K562 (cell line): ENCODE data around the gene GCA. TPM values are rescaled to one million over a fixed set of nuclear protein-coding genes. Genes with fewer than 3 reads are reported as not detected.
A peak's percentile ranks its signal among the peaks of the same experiment; 100 is the strongest.

ENCODE experiments used
- ATAC-seq: fragments of 200-7000 bp; cut with Tn5 transposase; 3 replicates; pipeline ENCODE4 v1.9.1; 2020; ENCODE audit warnings: moderate library complexity
- BruUV-seq: library from RNA; stranded (reverse); fragments of 400-500 nt; replicated peaks from 2 replicates; lab custom pipeline; 2021; lab: Mats Ljungman, UMichigan
- CTCF ChIA-PET: fragments of 300-600 bp; formaldehyde crosslinking; extraction: SDS; loops from one replicate; lab custom pipeline; 2021; ENCODE audit warnings: low intra/inter-chr PET ratio; lab: Yijun Ruan, JAX
- POLR2A ChIA-PET: fragments of 300-600, 350-650 bp; sonication (Branson Sonifier 250); formaldehyde crosslinking; extraction: SDS; loops from one replicate; lab custom pipeline; 2021; ENCODE audit warnings: antibody characterized with exemption, inconsistent platforms; lab: Yijun Ruan, JAX
- DNase-seq, 4 experiments: peaks; one replicate each; pipeline versions ENCODE4 v3.0.0 to v3.0.0-alpha.2; 2011 to 2018; ENCODE audit warnings: low spot score in 3 of 4, mixed read lengths in 3 of 4; ENCODE audit errors: extremely low read depth in 1 of 4
- FAIRE-seq: peaks from 2 replicates; lab custom pipeline; 2011; peaks lifted over from hg19 to GRCh38; lab: Jason Lieb, UNC
- H2AFZ ChIP-seq: 2 replicates; pipeline ENCODE4 v1.6.0; 2011; ENCODE audit warnings: low read depth, low read length, control low read depth, inconsistent platforms
- H3K27ac ChIP-seq: fragments of 200-600 bp; 3 replicates; pipeline ENCODE4 v1.8.0; 2011; ENCODE audit warnings: low read depth, mild to moderate bottlenecking, control low read depth, inconsistent platforms, low read length, moderate library complexity, mixed read lengths; ENCODE audit errors: extremely low read depth
- H3K27me3 ChIP-seq, 2 experiments: fragments of 300-600 bp in 1 of 2; 2 replicates in 1 of 2; 3 replicates in 1 of 2; pipeline versions ENCODE4 v1.6.0 to v1.8.0; 2011; ENCODE audit warnings: inconsistent platforms in 2 of 2, low read length in 2 of 2, mild to moderate bottlenecking in 1 of 2, mixed read lengths in 1 of 2, moderate library complexity in 1 of 2; ENCODE audit not compliant: control insufficient read depth in 2 of 2, insufficient read depth in 2 of 2
- H3K36me3 ChIP-seq: fragments of 300-600 bp; 3 replicates; pipeline ENCODE4 v1.8.0; 2011; ENCODE audit warnings: mild to moderate bottlenecking, low read length, inconsistent platforms; ENCODE audit not compliant: control insufficient read depth, insufficient read depth
- H3K4me1 ChIP-seq, 2 experiments: fragments of 200-600 bp in 1 of 2; replicated peaks in 1 of 2; 2 replicates in 1 of 2; 3 replicates in 1 of 2; pipeline versions ENCODE4 v1.5.1 to v1.8.0; 2011; ENCODE audit warnings: inconsistent platforms in 2 of 2, low read length in 2 of 2, mild to moderate bottlenecking in 1 of 2, mixed read lengths in 1 of 2, moderate library complexity in 1 of 2; ENCODE audit not compliant: control insufficient read depth in 2 of 2, insufficient read depth in 2 of 2
- H3K4me2 ChIP-seq: 2 replicates; pipeline ENCODE4 v1.6.1; 2011; ENCODE audit warnings: low read length, control low read depth, inconsistent platforms, mixed read lengths; ENCODE audit not compliant: insufficient read depth
- H3K4me3 ChIP-seq: fragments of 200-600 bp; sonication (generic), shearing (Covaris generic); 2 replicates; pipeline ENCODE4 v1.5.1; 2016; ENCODE audit warnings: control low read depth, inconsistent platforms
- H3K79me2 ChIP-seq: fragments of 200-600 bp; 3 replicates; pipeline ENCODE4 v1.8.0; 2011; ENCODE audit warnings: low read length, inconsistent platforms; ENCODE audit not compliant: control insufficient read depth, insufficient read depth
- H3K9ac ChIP-seq, 2 experiments: 2 replicates each; pipeline versions ENCODE4 v1.6.0 to v1.6.1; 2011; ENCODE audit warnings: low read depth in 2 of 2, low read length in 2 of 2, control low read depth in 1 of 2, inconsistent platforms in 1 of 2, mild to moderate bottlenecking in 1 of 2, mixed read lengths in 1 of 2; ENCODE audit not compliant: insufficient read depth in 1 of 2
- H3K9me1 ChIP-seq: one replicate; pipeline ENCODE4 v1.6.0; 2011; ENCODE audit warnings: inconsistent platforms, mild to moderate bottlenecking, low read length, moderate library complexity; ENCODE audit not compliant: control insufficient read depth, insufficient read depth
- H3K9me3 ChIP-seq: replicated peaks from 2 replicates; pipeline ENCODE4 v1.5.1; 2011; ENCODE audit warnings: low read depth, low read length, inconsistent platforms; ENCODE audit not compliant: control insufficient read depth, insufficient read depth
- H4K20me1 ChIP-seq: replicated peaks from 2 replicates; pipeline ENCODE4 v1.6.1; 2011; ENCODE audit warnings: low read length, inconsistent platforms, mixed read lengths; ENCODE audit not compliant: control insufficient read depth, insufficient read depth
- CEBPB ChIP-seq: fragments of 450-650 bp; IDR thresholded peaks from 2 replicates; pipeline ENCODE4 v1.6.1; 2016; ENCODE audit warnings: missing genetic modification characterization, missing compliant biosample characterization
- DEAF1 ChIP-seq: fragments of 450-650 bp; formaldehyde crosslinking; IDR thresholded peaks from 2 replicates; pipeline ENCODE4 v1.4.0; 2020; ENCODE audit warnings: mild to moderate bottlenecking, moderate library complexity
- HCFC1 ChIP-seq: IDR thresholded peaks from 2 replicates; pipeline ENCODE4 v1.6.1; 2012; ENCODE audit warnings: low read depth, low read length, improper control_type of control experiment
- RAD21 ChIP-seq, 2 experiments: fragments of 250-450 bp in 1 of 2; fragments of 450-650 bp in 1 of 2; sonication (Bioruptor Pico) in 1 of 2; formaldehyde crosslinking in 1 of 2; IDR thresholded peaks in 1 of 2; conservative IDR thresholded peaks in 1 of 2; 2 replicates each; pipeline versions ENCODE4 v1.4.0 to v1.8.0; 2020 to 2022; ENCODE audit warnings: mild to moderate bottlenecking in 2 of 2, moderate library complexity in 1 of 2
- SMC3 ChIP-seq: conservative IDR thresholded peaks from 2 replicates; pipeline ENCODE4 v1.6.1; 2011; ENCODE audit warnings: low read depth, low read length, improper control_type of control experiment; ENCODE audit not compliant: insufficient read depth
- ZNF384 ChIP-seq: IDR thresholded peaks from 2 replicates; pipeline ENCODE4 v1.6.1; 2012; ENCODE audit warnings: low read depth, low read length, improper control_type of control experiment
- WGBS: fragments of 100-300 bp; shearing (Covaris generic); methylation state at CpG from one replicate; pipeline ENCODE4 v1.1.6; 2016; ENCODE audit warnings: low coverage, mixed read lengths; ENCODE audit not compliant: insufficient coverage; ENCODE audit errors: missing lambda C conversion rate; 5-methylcytosine and 5-hydroxymethylcytosine counted together
- in situ Hi-C: fragments of 300-500 bp; cut with MboI; formaldehyde crosslinking; loops from 4 replicates; pipeline ENCODE4 v1.15.0; 2018; ENCODE audit warnings: inconsistent platforms, mixed read lengths
- intact Hi-C: fragments of 100-400 bp; cut with micrococcal nuclease; formaldehyde crosslinking; loops from 2 replicates; pipeline ENCODE4 v1.14.2; 2022
- polyA plus RNA-seq, 8 experiments: library from polyadenylated mRNA; depleted of rRNA in 4 of 8; stranded (reverse) in 5 of 8; unstranded in 3 of 8; fragments of >200 nt; fragmentation: Nextera tagmentation in 2 of 8; fragmentation: Illumina TruSeq in 1 of 8; extraction: Ambion mirVana in 2 of 8; extraction: Trizol in 1 of 8; gene quantifications; 2 replicates each; pipeline versions ENCODE4 v1.2.1 to v1.2.3, GENCODE V29; 2011 to 2014; ENCODE audit warnings: inconsistent platforms in 1 of 8, missing spikeins in 1 of 8
- total RNA-seq, 7 experiments: library from RNA; depleted of rRNA in 6 of 7; stranded (reverse); fragments of >200 nt in 6 of 7; fragmentation: Illumina TruSeq in 2 of 7; extraction: Trizol in 2 of 7; gene quantifications; 2 replicates each; pipeline versions ENCODE4 v1.2.1 to v1.2.3, GENCODE V29; 2011 to 2021; ENCODE audit warnings: low replicate concordance in 1 of 7
- TF ChIP-seq, protein P1 (sequence below), 3 experiments: IDR thresholded peaks in 2 of 3; conservative IDR thresholded peaks in 1 of 3; 2 replicates each; pipeline ENCODE4 v1.5.1; 2011 to 2012; ENCODE audit warnings: low read length in 3 of 3, mild to moderate bottlenecking in 3 of 3, control low read depth in 2 of 3, improper control_type of control experiment in 1 of 3, inconsistent platforms in 1 of 3, low read depth in 1 of 3, mixed read lengths in 1 of 3, moderate library complexity in 1 of 3; ENCODE audit not compliant: insufficient read depth in 2 of 3
- TF ChIP-seq, protein P2 (sequence below), 2 experiments: fragments of 450-650 bp; formaldehyde crosslinking in 1 of 2; IDR thresholded peaks; 2 replicates each; pipeline versions ENCODE4 v1.4.0 to v1.6.1; 2014 to 2020; ENCODE audit warnings: mild to moderate bottlenecking in 2 of 2, borderline replicate concordance in 1 of 2, low read depth in 1 of 2

Gene GCA
- total and polyA plus RNA-seq, 9 of the 15 experiments (the other 6 are each of a cell fraction or from before 2014, with no cell fraction given), result 0.24 to 0.79 (median 0.41) TPM; not detected in 1

DNA sequence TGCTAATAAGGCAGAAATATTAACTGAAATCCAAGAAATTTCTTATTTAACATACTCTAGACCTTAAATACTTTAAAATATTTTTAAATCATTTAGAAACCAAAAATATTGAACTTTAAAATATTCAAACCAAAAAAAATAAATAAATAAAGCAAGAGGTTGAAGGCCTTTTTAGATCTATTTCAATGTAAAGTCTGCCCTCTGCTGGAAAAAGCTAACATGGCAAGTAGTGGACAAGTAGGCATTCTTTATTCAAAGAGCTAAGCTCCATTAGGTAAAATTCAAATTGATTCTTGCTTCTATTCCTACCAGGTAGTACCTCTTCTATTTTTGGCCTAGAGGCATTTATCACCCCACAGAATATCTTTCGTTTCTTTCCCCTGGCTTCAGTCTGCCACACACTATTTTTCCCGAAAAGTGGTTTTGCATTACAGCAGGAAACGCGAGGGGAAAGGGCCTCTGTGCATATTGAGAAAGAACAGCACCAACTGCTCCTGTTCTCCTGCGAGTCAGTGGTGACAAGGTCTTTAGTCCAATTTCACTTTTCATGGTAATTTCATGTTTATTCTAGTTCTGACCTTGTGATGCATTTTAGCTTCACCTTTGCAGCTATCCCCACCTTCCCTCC is 45.9 kb upstream of the GCA start:
- CTCF ChIA-PET, result interaction anchor here (1.5 kb wide), 1 partner anchor 78 kb away, joined by 4 read pairs; no protein-coding TSS in a partner anchor
- H3K36me3 ChIP-seq, result no peaks in the 10 kb centered on the region
- no peaks in the 10 kb centered on the region for H3K9me3 ChIP-seq
- WGBS, result 10% methylated on average over 5 of the region's 5 CpGs
- no peaks in the 10 kb centered on the region for H3K4me1 ChIP-seq
- no peak overlapping the region for H2AFZ ChIP-seq
- intact Hi-C loops (loop anchor here (2.0 to 5.0 kb wide), 4 partner anchors 77 to 711 kb away; partner anchors contain the start of gene GCG), in situ Hi-C loops (no loop called here)
- no peak overlapping the region for H3K27ac ChIP-seq
- POLR2A ChIA-PET, result no interaction called here
- FAIRE-seq (peak; percentile 79), ATAC-seq (peak; percentile 82), DNase-seq (peak; percentile 28 to 75 (median 38))
- H3K79me2 ChIP-seq, result no peaks in the 10 kb centered on the region
- H3K27me3 ChIP-seq, result no peaks in the 10 kb centered on the region
- no peak overlapping the region for H3K4me3 ChIP-seq
- BruUV-seq, result no TSS peak
- H3K4me2 ChIP-seq, result no peak overlapping the region
- H4K20me1 ChIP-seq, result no peaks in the 10 kb centered on the region
- no peaks in the 10 kb centered on the region for H3K9me1 ChIP-seq
- H3K9ac ChIP-seq, result no peak overlapping the region
- TF ChIP-seq ZNF384 (peak; percentile 75), SMC3 (peak; percentile 33; the same call in 1 of the 2 replicates), DEAF1 (CRISPR knock-in tag) (peak; percentile 78), HCFC1 (no peak), CEBPB (0 out of 2 replicates have a peak, but pooled peaks have one; percentile 18), RAD21 (CRISPR knock-in tag; conservative IDR thresholded peaks at IDR 0.05 in 1 of 2, IDR thresholded peaks at IDR 0.05 in 1 of 2) (peak; percentile 81 to 82)
- TF ChIP-seq, protein P1, sequence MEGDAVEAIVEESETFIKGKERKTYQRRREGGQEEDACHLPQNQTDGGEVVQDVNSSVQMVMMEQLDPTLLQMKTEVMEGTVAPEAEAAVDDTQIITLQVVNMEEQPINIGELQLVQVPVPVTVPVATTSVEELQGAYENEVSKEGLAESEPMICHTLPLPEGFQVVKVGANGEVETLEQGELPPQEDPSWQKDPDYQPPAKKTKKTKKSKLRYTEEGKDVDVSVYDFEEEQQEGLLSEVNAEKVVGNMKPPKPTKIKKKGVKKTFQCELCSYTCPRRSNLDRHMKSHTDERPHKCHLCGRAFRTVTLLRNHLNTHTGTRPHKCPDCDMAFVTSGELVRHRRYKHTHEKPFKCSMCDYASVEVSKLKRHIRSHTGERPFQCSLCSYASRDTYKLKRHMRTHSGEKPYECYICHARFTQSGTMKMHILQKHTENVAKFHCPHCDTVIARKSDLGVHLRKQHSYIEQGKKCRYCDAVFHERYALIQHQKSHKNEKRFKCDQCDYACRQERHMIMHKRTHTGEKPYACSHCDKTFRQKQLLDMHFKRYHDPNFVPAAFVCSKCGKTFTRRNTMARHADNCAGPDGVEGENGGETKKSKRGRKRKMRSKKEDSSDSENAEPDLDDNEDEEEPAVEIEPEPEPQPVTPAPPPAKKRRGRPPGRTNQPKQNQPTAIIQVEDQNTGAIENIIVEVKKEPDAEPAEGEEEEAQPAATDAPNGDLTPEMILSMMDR (IDR thresholded peaks at IDR 0.05 in 2 of 3, conservative IDR thresholded peaks at IDR 0.05 in 1 of 3; ENCODE audit: insufficient read depth in 2 of 3, low read depth in 1 of 3, low read length in 3 of 3), result peak; percentile 35 to 79 (median 58); a peak in 5 of 6 replicates
- TF ChIP-seq, protein P2, sequence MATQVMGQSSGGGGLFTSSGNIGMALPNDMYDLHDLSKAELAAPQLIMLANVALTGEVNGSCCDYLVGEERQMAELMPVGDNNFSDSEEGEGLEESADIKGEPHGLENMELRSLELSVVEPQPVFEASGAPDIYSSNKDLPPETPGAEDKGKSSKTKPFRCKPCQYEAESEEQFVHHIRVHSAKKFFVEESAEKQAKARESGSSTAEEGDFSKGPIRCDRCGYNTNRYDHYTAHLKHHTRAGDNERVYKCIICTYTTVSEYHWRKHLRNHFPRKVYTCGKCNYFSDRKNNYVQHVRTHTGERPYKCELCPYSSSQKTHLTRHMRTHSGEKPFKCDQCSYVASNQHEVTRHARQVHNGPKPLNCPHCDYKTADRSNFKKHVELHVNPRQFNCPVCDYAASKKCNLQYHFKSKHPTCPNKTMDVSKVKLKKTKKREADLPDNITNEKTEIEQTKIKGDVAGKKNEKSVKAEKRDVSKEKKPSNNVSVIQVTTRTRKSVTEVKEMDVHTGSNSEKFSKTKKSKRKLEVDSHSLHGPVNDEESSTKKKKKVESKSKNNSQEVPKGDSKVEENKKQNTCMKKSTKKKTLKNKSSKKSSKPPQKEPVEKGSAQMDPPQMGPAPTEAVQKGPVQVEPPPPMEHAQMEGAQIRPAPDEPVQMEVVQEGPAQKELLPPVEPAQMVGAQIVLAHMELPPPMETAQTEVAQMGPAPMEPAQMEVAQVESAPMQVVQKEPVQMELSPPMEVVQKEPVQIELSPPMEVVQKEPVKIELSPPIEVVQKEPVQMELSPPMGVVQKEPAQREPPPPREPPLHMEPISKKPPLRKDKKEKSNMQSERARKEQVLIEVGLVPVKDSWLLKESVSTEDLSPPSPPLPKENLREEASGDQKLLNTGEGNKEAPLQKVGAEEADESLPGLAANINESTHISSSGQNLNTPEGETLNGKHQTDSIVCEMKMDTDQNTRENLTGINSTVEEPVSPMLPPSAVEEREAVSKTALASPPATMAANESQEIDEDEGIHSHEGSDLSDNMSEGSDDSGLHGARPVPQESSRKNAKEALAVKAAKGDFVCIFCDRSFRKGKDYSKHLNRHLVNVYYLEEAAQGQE (IDR thresholded peaks at IDR 0.05; ENCODE audit: borderline replicate concordance), result peak; percentile 35; the same call in 1 of the 2 replicates
- TF ChIP-seq, protein P2 (CRISPR knock-in tag; IDR thresholded peaks at IDR 0.05; ENCODE audit: low read depth), result no peak
